GM23338 (cell line): ENCODE data around the gene DCANP1.

Experiments used
- CREB1 ChIP-seq: fragments of 250-450 bp; sonication (Bioruptor Pico); IDR thresholded peaks from 2 replicates; pipeline ENCODE4 v1.5.0; 2020; ENCODE audit warnings: low read depth, mild to moderate bottlenecking, moderate library complexity
- EZH2 ChIP-seq: fragments of 200-600 bp; sonication (generic); IDR thresholded peaks from one replicate; pipeline ENCODE4 v1.8.0; 2017; ENCODE audit warnings: antibody characterized with exemption, mild to moderate bottlenecking, low read depth; ENCODE audit not compliant: unreplicated experiment
- EZH2phosphoT487 ChIP-seq: fragments of 200-600 bp; sonication (generic); IDR thresholded peaks from one replicate; pipeline ENCODE4 v1.8.1; 2018; ENCODE audit warnings: antibody characterized with exemption; ENCODE audit not compliant: unreplicated experiment
- NANOG ChIP-seq: IDR thresholded peaks from 2 replicates; pipeline ENCODE4 v1.6.1; 2016; ENCODE audit warnings: antibody characterized with exemption, borderline replicate concordance
- POLR2AphosphoS5 ChIP-seq: IDR thresholded peaks from 2 replicates; pipeline ENCODE4 v1.6.1; 2016; ENCODE audit warnings: antibody characterized with exemption, low read depth
- STAT1 ChIP-seq: IDR thresholded peaks from one replicate; pipeline ENCODE4 v1.6.1; 2016; ENCODE audit warnings: antibody characterized with exemption; ENCODE audit not compliant: unreplicated experiment
- ZNF114 ChIP-seq: fragments of 250-450 bp; sonication (Bioruptor Pico); IDR thresholded peaks from 2 replicates; pipeline ENCODE4 v1.5.0; 2020; ENCODE audit warnings: mild to moderate bottlenecking, moderate library complexity
- ZNF331 ChIP-seq: fragments of 250-450 bp; sonication (Bioruptor Pico); IDR thresholded peaks from 2 replicates; pipeline ENCODE4 v1.5.0; 2020; ENCODE audit warnings: low read depth, mild to moderate bottlenecking, moderate library complexity
- TF ChIP-seq, protein P1 (sequence below), 2 experiments: fragments of 200-600 bp in 1 of 2; sonication (generic) in 1 of 2; conservative IDR thresholded peaks; 2 replicates each; pipeline versions ENCODE4 v1.5.1 to v1.6.1; 2016 to 2017; ENCODE audit warnings: antibody characterized with exemption in 2 of 2, low read depth in 2 of 2, mild to moderate bottlenecking in 2 of 2, moderate library complexity in 1 of 2
- TF ChIP-seq, protein P2 (sequence below): IDR thresholded peaks from one replicate; pipeline ENCODE4 v1.6.1; 2018; ENCODE audit warnings: antibody characterized with exemption; ENCODE audit not compliant: unreplicated experiment
- TF ChIP-seq, protein P3 (sequence below): IDR thresholded peaks from 2 replicates; pipeline ENCODE4 v1.6.1; 2016; ENCODE audit warnings: antibody characterized with exemption

DNA sequence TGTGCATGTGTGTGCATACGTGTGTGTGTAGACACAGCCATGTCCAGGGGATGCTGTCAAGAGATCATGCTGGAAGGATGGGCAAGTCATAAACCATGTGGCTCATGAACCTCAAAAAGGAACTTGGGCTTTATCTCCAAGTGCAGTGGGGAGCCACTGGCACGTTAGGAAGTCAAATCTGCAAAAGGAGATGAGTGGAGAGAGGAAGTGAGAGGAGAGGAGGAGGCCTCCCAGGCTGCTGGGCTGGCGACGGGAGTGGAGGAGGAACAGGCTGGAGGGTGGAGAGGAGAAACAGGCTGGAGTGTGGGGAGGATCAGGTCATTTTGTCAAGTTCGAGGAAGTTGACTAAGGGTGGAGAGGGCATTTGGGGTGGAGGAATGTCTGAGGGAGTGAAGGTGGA is 34.2 kb upstream of the DCANP1 start:
- TF ChIP-seq, protein P1, sequence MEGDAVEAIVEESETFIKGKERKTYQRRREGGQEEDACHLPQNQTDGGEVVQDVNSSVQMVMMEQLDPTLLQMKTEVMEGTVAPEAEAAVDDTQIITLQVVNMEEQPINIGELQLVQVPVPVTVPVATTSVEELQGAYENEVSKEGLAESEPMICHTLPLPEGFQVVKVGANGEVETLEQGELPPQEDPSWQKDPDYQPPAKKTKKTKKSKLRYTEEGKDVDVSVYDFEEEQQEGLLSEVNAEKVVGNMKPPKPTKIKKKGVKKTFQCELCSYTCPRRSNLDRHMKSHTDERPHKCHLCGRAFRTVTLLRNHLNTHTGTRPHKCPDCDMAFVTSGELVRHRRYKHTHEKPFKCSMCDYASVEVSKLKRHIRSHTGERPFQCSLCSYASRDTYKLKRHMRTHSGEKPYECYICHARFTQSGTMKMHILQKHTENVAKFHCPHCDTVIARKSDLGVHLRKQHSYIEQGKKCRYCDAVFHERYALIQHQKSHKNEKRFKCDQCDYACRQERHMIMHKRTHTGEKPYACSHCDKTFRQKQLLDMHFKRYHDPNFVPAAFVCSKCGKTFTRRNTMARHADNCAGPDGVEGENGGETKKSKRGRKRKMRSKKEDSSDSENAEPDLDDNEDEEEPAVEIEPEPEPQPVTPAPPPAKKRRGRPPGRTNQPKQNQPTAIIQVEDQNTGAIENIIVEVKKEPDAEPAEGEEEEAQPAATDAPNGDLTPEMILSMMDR (conservative IDR thresholded peaks at IDR 0.05; ENCODE audit: low read depth in 2 of 2): no peak
- TF ChIP-seq EZH2: no peak
- no peak for TF ChIP-seq POLR2AphosphoS5
- no peak for TF ChIP-seq STAT1
- TF ChIP-seq ZNF331 (CRISPR knock-in tag): no peak
- TF ChIP-seq CREB1 (CRISPR knock-in tag): no peak
- no peak for TF ChIP-seq EZH2phosphoT487
- TF ChIP-seq ZNF114 (CRISPR knock-in tag): no peak
- TF ChIP-seq, protein P2, sequence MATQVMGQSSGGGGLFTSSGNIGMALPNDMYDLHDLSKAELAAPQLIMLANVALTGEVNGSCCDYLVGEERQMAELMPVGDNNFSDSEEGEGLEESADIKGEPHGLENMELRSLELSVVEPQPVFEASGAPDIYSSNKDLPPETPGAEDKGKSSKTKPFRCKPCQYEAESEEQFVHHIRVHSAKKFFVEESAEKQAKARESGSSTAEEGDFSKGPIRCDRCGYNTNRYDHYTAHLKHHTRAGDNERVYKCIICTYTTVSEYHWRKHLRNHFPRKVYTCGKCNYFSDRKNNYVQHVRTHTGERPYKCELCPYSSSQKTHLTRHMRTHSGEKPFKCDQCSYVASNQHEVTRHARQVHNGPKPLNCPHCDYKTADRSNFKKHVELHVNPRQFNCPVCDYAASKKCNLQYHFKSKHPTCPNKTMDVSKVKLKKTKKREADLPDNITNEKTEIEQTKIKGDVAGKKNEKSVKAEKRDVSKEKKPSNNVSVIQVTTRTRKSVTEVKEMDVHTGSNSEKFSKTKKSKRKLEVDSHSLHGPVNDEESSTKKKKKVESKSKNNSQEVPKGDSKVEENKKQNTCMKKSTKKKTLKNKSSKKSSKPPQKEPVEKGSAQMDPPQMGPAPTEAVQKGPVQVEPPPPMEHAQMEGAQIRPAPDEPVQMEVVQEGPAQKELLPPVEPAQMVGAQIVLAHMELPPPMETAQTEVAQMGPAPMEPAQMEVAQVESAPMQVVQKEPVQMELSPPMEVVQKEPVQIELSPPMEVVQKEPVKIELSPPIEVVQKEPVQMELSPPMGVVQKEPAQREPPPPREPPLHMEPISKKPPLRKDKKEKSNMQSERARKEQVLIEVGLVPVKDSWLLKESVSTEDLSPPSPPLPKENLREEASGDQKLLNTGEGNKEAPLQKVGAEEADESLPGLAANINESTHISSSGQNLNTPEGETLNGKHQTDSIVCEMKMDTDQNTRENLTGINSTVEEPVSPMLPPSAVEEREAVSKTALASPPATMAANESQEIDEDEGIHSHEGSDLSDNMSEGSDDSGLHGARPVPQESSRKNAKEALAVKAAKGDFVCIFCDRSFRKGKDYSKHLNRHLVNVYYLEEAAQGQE: no peak
- TF ChIP-seq, protein P3, sequence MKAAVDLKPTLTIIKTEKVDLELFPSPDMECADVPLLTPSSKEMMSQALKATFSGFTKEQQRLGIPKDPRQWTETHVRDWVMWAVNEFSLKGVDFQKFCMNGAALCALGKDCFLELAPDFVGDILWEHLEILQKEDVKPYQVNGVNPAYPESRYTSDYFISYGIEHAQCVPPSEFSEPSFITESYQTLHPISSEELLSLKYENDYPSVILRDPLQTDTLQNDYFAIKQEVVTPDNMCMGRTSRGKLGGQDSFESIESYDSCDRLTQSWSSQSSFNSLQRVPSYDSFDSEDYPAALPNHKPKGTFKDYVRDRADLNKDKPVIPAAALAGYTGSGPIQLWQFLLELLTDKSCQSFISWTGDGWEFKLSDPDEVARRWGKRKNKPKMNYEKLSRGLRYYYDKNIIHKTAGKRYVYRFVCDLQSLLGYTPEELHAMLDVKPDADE: no peak
- TF ChIP-seq NANOG: no peak
